Glutamatergic neuron (in vitro differentiated cells): ENCODE data around the gene RPIA. TPM values are rescaled to one million over a fixed set of nuclear protein-coding genes. Genes with fewer than 3 reads are reported as not detected.

ENCODE experiments used
- DNase-seq: peaks from one replicate; pipeline ENCODE4 v3.0.0; 2022
- H3K27ac Mint-ChIP-seq: one replicate; pipeline ENCODE4 v1.8.0; 2020; ENCODE audit warnings: mild to moderate bottlenecking, mixed read lengths, inconsistent platforms; ENCODE audit not compliant: unreplicated experiment
- H3K27me3 Mint-ChIP-seq: one replicate; pipeline ENCODE4 v1.8.0; 2020; ENCODE audit warnings: mild to moderate bottlenecking, moderate library complexity, mixed read lengths, inconsistent platforms; ENCODE audit not compliant: unreplicated experiment
- H3K36me3 Mint-ChIP-seq: one replicate; pipeline ENCODE4 v1.8.0; 2020; ENCODE audit warnings: mild to moderate bottlenecking, mixed read lengths, inconsistent platforms; ENCODE audit not compliant: unreplicated experiment
- H3K4me1 Mint-ChIP-seq: one replicate; pipeline ENCODE4 v1.8.0; 2020; ENCODE audit warnings: mild to moderate bottlenecking, low read depth, mixed read lengths, inconsistent platforms; ENCODE audit not compliant: unreplicated experiment
- H3K4me3 Mint-ChIP-seq: one replicate; pipeline ENCODE4 v1.8.0; 2020; ENCODE audit warnings: mild to moderate bottlenecking, mixed read lengths, inconsistent platforms; ENCODE audit not compliant: unreplicated experiment
- H3K9me3 Mint-ChIP-seq: one replicate; pipeline ENCODE4 v1.8.0; 2020; ENCODE audit warnings: mild to moderate bottlenecking, moderate library complexity, mixed read lengths, inconsistent platforms; ENCODE audit not compliant: unreplicated experiment
- CTCF ChIP-seq: fragments of 200-600 bp; sonication (generic); IDR thresholded peaks from one replicate; pipeline ENCODE4 v1.5.0; 2021; ENCODE audit not compliant: partially characterized antibody, unreplicated experiment
- total RNA-seq: library from RNA; stranded (reverse); fragmentation: NEBNext Ultra II Directional; extraction: Animal tissue kit (Norgen Biotek cat#: 25700); gene quantifications from one replicate; pipeline ENCODE4 v1.2.1, GENCODE V29; 2021; ENCODE audit not compliant: unreplicated experiment

Gene RPIA
- total RNA-seq, 1 donor from 2014 or later: 8.1 TPM

GRCh38 chr2:88713408-88713807, 21.9 kb downstream of the RPIA start:
- DNase-seq: no peak
- TF ChIP-seq CTCF: no peak
- Mint-ChIP-seq H3K27me3 (no peaks in the 10 kb centered on the region), H3K4me1 (no peaks in the 10 kb centered on the region), H3K27ac (no peak overlapping the region), H3K4me3 (no peak overlapping the region), H3K36me3 (peaks cover 16% of the 10 kb centered on the region), H3K9me3 (peaks cover 3% of the 10 kb centered on the region)

- no peaks in the 10 kb centered on the region for H3K27me3 Mint-ChIP-seq
- no peak overlapping the region for H3K27ac Mint-ChIP-seq
- H3K9me3 Mint-ChIP-seq: peaks cover 3% of the 10 kb centered on the region
- no peak overlapping the region for H3K4me3 Mint-ChIP-seq
- H3K4me1 Mint-ChIP-seq: no peaks in the 10 kb centered on the region
- peaks cover 16% of the 10 kb centered on the region for H3K36me3 Mint-ChIP-seq
- TF ChIP-seq CTCF: no peak
- no peak for DNase-seq
Observed at GRCh38 chr2:88714667-88715066, 23.2 kb downstream of the RPIA start.

- Mint-ChIP-seq H3K4me3 (no peak overlapping the region), H3K9me3 (peaks cover 3% of the 10 kb centered on the region), H3K27me3 (no peaks in the 10 kb centered on the region), H3K36me3 (peaks cover 25% of the 10 kb centered on the region), H3K27ac (no peak overlapping the region), H3K4me1 (no peaks in the 10 kb centered on the region)
- DNase-seq: no peak
- no peak for TF ChIP-seq CTCF
Observed at GRCh38 chr2:88720399-88720798, 28.9 kb downstream of the RPIA start.

GRCh38 chr2:88721268-88721667, 29.8 kb downstream of the RPIA start:
- H3K36me3 Mint-ChIP-seq: peaks cover 31% of the 10 kb centered on the region

More at GRCh38 chr2:88721268-88721667, 29.8 kb downstream of the RPIA start:
- no peak for DNase-seq
- Mint-ChIP-seq H3K4me1 (no peaks in the 10 kb centered on the region), H3K27me3 (no peaks in the 10 kb centered on the region), H3K9me3 (peaks cover 3% of the 10 kb centered on the region), H3K27ac (no peak overlapping the region), H3K4me3 (no peak overlapping the region)
- TF ChIP-seq CTCF: no peak
